Measurements from ENCODE around the gene PSME1. TPM values are rescaled to one million over a fixed set of nuclear protein-coding genes. Genes with fewer than 3 reads are reported as not detected.

PSME1 gene
- total and polyA plus RNA-seq, 10 of the 15 experiments (the other 5 are each of a cell fraction or from before 2014, with no cell fraction given) = 250 to 1,378 (median 412) TPM

DNA sequence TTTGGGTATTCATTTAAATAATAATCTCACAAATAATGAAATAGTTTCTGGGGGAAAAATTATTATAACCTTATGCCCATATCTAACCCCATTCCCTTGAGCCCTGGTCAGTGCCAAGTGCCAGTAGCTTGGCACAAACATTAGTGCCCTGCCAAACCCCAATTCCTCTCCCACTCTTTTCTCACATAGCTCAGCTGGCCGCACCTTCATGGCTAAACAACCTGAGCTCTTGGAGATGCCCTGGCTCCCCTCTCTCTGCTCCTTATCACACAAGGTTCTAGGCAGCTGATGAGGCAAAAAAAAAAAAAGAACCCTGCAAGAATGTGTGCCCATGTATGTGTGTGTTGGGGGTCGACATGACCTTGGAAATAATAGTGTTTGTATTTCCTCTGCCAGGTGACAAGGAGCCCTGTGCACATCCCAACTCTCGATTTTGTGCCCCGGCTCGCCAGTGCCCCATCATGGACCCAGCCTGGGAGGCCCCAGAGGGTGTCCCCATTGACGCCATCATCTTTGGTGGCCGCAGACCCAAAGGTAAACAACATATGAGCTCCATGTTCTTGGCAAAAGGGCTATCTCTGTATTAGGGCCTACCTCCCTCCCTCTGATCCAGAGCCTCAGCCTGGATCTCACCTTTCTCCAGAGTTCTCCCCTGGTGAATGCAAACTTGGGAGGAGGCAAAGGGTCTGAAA, 33.5 kb upstream of the PSME1 start:
- FAIRE-seq = no peak
- in situ Hi-C loops (cut with MboI) (loop anchor here (25.0 kb wide), 1 partner anchor 790 kb away; the partner anchor contains the start of genes BCL2L2, PABPN1 and PPP1R3E), intact Hi-C loops (cut with micrococcal nuclease; ENCODE audit: unreplicated experiment) (no loop called here)
- DNase-seq (ENCODE audit: low read depth, low spot score) = no peak
- TF ChIP-seq HDAC2 (IDR thresholded peaks at IDR 0.05) = no peak
- TF ChIP-seq, protein P1, sequence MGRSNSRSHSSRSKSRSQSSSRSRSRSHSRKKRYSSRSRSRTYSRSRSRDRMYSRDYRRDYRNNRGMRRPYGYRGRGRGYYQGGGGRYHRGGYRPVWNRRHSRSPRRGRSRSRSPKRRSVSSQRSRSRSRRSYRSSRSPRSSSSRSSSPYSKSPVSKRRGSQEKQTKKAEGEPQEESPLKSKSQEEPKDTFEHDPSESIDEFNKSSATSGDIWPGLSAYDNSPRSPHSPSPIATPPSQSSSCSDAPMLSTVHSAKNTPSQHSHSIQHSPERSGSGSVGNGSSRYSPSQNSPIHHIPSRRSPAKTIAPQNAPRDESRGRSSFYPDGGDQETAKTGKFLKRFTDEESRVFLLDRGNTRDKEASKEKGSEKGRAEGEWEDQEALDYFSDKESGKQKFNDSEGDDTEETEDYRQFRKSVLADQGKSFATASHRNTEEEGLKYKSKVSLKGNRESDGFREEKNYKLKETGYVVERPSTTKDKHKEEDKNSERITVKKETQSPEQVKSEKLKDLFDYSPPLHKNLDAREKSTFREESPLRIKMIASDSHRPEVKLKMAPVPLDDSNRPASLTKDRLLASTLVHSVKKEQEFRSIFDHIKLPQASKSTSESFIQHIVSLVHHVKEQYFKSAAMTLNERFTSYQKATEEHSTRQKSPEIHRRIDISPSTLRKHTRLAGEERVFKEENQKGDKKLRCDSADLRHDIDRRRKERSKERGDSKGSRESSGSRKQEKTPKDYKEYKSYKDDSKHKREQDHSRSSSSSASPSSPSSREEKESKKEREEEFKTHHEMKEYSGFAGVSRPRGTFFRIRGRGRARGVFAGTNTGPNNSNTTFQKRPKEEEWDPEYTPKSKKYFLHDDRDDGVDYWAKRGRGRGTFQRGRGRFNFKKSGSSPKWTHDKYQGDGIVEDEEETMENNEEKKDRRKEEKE (IDR thresholded peaks at IDR 0.05) = no peak
- TF ChIP-seq TAF1 (IDR thresholded peaks at IDR 0.05; ENCODE audit: borderline replicate concordance, low read depth, low read length) = no peak
- TF ChIP-seq POLR2A (IDR thresholded peaks at IDR 0.05; ENCODE audit: low read depth, low read length) = no peak
- no peak for TF ChIP-seq WRNIP1 (IDR thresholded peaks at IDR 0.05; ENCODE audit: borderline replicate concordance, low read depth, low read length)
- TF ChIP-seq POLR2AphosphoS2 (IDR thresholded peaks at IDR 0.05; ENCODE audit: low read depth, low read length) = no peak
- no peaks in the 10 kb centered on the region for H4K20me1 ChIP-seq (ENCODE audit: control insufficient read depth, insufficient read depth)
- no peak overlapping the region for H3K4me2 ChIP-seq (ENCODE audit: control insufficient read depth, insufficient read depth)
- BruUV-seq (replicated peaks) = no TSS peak
- POLR2A ChIA-PET = interaction anchor here (0.8 to 1.8 kb wide), 2 partner anchors 9 to 110 kb away, joined by 3 to 8 read pairs; partner anchors contain the start of genes CHMP4A and PCK2
- ATAC-seq = no peak
- no peaks in the 10 kb centered on the region for H3K27me3 ChIP-seq (replicated peaks in 1 of 2; ENCODE audit: control insufficient read depth in 2 of 2, insufficient read depth in 2 of 2, low read length in 1 of 2)
- H3K4me1 ChIP-seq (ENCODE audit: control insufficient read depth, insufficient read depth, low read length) = no peaks in the 10 kb centered on the region
- H3K4me3 ChIP-seq = no peak overlapping the region
- RAD21 ChIA-PET (ENCODE audit: unreplicated experiment) = interaction anchor here (0.8 to 1.2 kb wide), 2 partner anchors 8 to 45 kb away, joined by 3 read pairs; no protein-coding TSS in a partner anchor
- no peak overlapping the region for H3K27ac ChIP-seq (ENCODE audit: control insufficient read depth, insufficient read depth)
- no peaks in the 10 kb centered on the region for H3K79me2 ChIP-seq (ENCODE audit: control insufficient read depth, insufficient read depth, low read length)
- WGBS (ENCODE audit: insufficient coverage, insufficient replicate concordance, low lambda C conversion rate, missing lambda C conversion rate) = 92% methylated on average over 7 of the region's 7 CpGs
- peaks cover 11 to 14% of the 10 kb centered on the region in 2 experiments; a peak in 3 of 4 replicates for H3K36me3 ChIP-seq (ENCODE audit: control insufficient read depth in 2 of 2, insufficient read depth in 2 of 2, low read length in 1 of 2)
- H3K9ac ChIP-seq (ENCODE audit: control insufficient read depth, insufficient read depth, low read length) = no peak overlapping the region
- SMC1A ChIA-PET (ENCODE audit: uncharacterized antibody, unreplicated experiment) = interaction anchor here (1.6 to 9.6 kb wide), 3 partner anchors 9 to 58 kb away, joined by 5 to 195 read pairs (median 7); partner anchors contain the start of genes IRF9 and PCK2
- CTCF ChIA-PET = interaction anchor here (1.1 to 11.3 kb wide), 5 partner anchors 9 to 58 kb away, joined by 3 to 294 read pairs (median 4); partner anchors contain the start of gene PCK2
- H3K9me3 ChIP-seq (replicated peaks; ENCODE audit: control insufficient read depth, insufficient read depth, low read length) = no peaks in the 10 kb centered on the region
- no peak overlapping the region for H2AFZ ChIP-seq (ENCODE audit: control insufficient read depth, low read depth, low read length)
